Tibial nerve (tissue), 3 donors: Measurements from ENCODE around the gene TAOK3.

ENCODE experiments used
- CTCF ChIP-seq, 5 experiments: fragments of 200-600 bp in 3 of 5; fragments of 450-650 bp in 2 of 5; sonication (generic) in 3 of 5; IDR thresholded peaks; one replicate each; pipeline ENCODE4 v1.5.1; 2016 to 2019; ENCODE audit warnings: antibody characterized with exemption in 5 of 5, mild to moderate bottlenecking in 3 of 5, moderate library complexity in 2 of 5
- POLR2A ChIP-seq, 2 donors: fragments of 450-650 bp; IDR thresholded peaks; one replicate each; pipeline ENCODE4 v1.6.1; 2017; ENCODE audit warnings: antibody characterized with exemption in 2 of 2, mild to moderate bottlenecking in 2 of 2, moderate library complexity in 2 of 2

- TF ChIP-seq CTCF (IDR thresholded peaks at IDR 0.05) = no peak
- TF ChIP-seq POLR2A (IDR thresholded peaks at IDR 0.05) = no peak
These were observed 82.6 kb downstream of the TAOK3 start for GRCh38 chr12:118290130-118290529.
